ENCODE data around the gene LRRC72.
"Not testable (repeated sequence)": the region's sequence is repeated elsewhere in the genome, so short reads cannot be mapped to it uniquely, and the experiment has no call there.

The LRRC72 gene

DNA sequence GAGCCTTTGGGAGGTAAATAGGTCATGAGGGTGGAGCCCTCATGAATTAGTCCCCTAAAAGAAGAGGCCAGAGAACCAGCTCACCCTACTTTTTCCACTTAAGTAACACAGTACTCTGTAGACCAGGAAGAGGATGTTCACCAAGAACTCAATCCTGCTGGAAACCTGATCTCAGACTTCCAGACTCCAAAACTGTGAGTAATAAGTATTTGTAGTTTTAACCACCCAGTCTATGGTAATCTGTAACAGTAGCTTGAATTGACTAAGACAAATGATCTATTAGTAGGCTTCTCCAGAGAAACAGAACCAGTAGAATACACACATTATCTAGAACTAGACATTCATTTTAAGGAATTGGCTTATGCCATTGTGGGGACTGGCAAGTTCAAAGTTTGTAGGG, 67.4 kb downstream of the LRRC72 start:
- no peak for TF ChIP-seq ARNTL (CRISPR knock-in tag; IDR thresholded peaks at IDR 0.05; ENCODE audit: borderline replicate concordance, low read depth)
- no peak for TF ChIP-seq RARB (CRISPR knock-in tag; IDR thresholded peaks at IDR 0.05)
- TF ChIP-seq PPARA (CRISPR knock-in tag; IDR thresholded peaks at IDR 0.05; ENCODE audit: borderline replicate concordance) = no peak
- TF ChIP-seq ZFP30 (CRISPR knock-in tag; IDR thresholded peaks at IDR 0.05) = no peak
- no peak for TF ChIP-seq TCF4 (CRISPR knock-in tag; IDR thresholded peaks at IDR 0.05; ENCODE audit: borderline replicate concordance)
- TF ChIP-seq, protein P1, sequence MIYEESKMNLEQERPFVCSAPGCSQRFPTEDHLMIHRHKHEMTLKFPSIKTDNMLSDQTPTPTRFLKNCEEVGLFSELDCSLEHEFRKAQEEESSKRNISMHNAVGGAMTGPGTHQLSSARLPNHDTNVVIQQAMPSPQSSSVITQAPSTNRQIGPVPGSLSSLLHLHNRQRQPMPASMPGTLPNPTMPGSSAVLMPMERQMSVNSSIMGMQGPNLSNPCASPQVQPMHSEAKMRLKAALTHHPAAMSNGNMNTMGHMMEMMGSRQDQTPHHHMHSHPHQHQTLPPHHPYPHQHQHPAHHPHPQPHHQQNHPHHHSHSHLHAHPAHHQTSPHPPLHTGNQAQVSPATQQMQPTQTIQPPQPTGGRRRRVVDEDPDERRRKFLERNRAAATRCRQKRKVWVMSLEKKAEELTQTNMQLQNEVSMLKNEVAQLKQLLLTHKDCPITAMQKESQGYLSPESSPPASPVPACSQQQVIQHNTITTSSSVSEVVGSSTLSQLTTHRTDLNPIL (CRISPR knock-in tag; IDR thresholded peaks at IDR 0.05; ENCODE audit: low read depth) = no peak
- no peak for TF ChIP-seq CSDC2 (CRISPR knock-in tag; IDR thresholded peaks at IDR 0.05)
- no peak for TF ChIP-seq ZC3H10 (CRISPR knock-in tag; IDR thresholded peaks at IDR 0.05)
- TF ChIP-seq, protein P2, sequence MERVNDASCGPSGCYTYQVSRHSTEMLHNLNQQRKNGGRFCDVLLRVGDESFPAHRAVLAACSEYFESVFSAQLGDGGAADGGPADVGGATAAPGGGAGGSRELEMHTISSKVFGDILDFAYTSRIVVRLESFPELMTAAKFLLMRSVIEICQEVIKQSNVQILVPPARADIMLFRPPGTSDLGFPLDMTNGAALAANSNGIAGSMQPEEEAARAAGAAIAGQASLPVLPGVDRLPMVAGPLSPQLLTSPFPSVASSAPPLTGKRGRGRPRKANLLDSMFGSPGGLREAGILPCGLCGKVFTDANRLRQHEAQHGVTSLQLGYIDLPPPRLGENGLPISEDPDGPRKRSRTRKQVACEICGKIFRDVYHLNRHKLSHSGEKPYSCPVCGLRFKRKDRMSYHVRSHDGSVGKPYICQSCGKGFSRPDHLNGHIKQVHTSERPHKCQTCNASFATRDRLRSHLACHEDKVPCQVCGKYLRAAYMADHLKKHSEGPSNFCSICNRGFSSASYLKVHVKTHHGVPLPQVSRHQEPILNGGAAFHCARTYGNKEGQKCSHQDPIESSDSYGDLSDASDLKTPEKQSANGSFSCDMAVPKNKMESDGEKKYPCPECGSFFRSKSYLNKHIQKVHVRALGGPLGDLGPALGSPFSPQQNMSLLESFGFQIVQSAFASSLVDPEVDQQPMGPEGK (CRISPR knock-in tag; IDR thresholded peaks at IDR 0.05; ENCODE audit: borderline replicate concordance) = no peak
- TF ChIP-seq, protein P3, sequence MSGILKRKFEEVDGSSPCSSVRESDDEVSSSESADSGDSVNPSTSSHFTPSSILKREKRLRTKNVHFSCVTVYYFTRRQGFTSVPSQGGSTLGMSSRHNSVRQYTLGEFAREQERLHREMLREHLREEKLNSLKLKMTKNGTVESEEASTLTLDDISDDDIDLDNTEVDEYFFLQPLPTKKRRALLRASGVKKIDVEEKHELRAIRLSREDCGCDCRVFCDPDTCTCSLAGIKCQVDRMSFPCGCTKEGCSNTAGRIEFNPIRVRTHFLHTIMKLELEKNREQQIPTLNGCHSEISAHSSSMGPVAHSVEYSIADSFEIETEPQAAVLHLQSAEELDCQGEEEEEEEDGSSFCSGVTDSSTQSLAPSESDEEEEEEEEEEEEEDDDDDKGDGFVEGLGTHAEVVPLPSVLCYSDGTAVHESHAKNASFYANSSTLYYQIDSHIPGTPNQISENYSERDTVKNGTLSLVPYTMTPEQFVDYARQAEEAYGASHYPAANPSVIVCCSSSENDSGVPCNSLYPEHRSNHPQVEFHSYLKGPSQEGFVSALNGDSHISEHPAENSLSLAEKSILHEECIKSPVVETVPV (CRISPR knock-in tag; IDR thresholded peaks at IDR 0.05) = no peak
- no peak for TF ChIP-seq OSR1 (CRISPR knock-in tag; IDR thresholded peaks at IDR 0.05)
- no peak for TF ChIP-seq ZFP3 (CRISPR knock-in tag; IDR thresholded peaks at IDR 0.05)
- TF ChIP-seq ESRRG (CRISPR knock-in tag; IDR thresholded peaks at IDR 0.05) = no peak
- no peak for TF ChIP-seq ZNF8 (CRISPR knock-in tag; IDR thresholded peaks at IDR 0.05)
- TF ChIP-seq, protein P4, sequence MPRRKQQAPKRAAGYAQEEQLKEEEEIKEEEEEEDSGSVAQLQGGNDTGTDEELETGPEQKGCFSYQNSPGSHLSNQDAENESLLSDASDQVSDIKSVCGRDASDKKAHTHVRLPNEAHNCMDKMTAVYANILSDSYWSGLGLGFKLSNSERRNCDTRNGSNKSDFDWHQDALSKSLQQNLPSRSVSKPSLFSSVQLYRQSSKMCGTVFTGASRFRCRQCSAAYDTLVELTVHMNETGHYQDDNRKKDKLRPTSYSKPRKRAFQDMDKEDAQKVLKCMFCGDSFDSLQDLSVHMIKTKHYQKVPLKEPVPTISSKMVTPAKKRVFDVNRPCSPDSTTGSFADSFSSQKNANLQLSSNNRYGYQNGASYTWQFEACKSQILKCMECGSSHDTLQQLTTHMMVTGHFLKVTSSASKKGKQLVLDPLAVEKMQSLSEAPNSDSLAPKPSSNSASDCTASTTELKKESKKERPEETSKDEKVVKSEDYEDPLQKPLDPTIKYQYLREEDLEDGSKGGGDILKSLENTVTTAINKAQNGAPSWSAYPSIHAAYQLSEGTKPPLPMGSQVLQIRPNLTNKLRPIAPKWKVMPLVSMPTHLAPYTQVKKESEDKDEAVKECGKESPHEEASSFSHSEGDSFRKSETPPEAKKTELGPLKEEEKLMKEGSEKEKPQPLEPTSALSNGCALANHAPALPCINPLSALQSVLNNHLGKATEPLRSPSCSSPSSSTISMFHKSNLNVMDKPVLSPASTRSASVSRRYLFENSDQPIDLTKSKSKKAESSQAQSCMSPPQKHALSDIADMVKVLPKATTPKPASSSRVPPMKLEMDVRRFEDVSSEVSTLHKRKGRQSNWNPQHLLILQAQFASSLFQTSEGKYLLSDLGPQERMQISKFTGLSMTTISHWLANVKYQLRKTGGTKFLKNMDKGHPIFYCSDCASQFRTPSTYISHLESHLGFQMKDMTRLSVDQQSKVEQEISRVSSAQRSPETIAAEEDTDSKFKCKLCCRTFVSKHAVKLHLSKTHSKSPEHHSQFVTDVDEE (CRISPR knock-in tag; IDR thresholded peaks at IDR 0.05) = no peak
- no peak for TF ChIP-seq ISL1 (CRISPR knock-in tag; IDR thresholded peaks at IDR 0.05)
- no peak for TF ChIP-seq GLIS3 (CRISPR knock-in tag; IDR thresholded peaks at IDR 0.05)
- ATAC-seq = peak; percentile 61

DNA sequence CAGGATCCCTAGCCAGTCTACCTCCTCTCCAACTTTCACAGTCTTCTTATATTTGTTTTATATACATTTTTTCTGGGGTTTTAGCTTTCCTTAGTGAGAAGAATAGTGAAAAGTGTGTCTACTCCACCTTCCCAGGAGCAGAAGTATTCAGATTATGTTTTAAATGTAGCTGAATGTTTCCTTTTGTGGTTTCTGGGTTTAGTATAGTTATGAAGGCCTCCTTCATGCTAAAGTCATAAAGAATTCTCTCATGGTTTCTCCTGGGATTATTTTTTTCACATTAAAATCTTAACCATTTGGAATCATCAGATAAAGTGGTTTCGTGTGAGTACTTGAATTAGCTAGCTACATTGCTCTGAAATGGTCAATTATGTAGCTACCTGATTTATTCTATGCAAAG, 68.1 kb downstream of the LRRC72 start:
- ATAC-seq = no peak
- TF ChIP-seq GLIS3 (CRISPR knock-in tag; IDR thresholded peaks at IDR 0.05) (no peak), ISL1 (CRISPR knock-in tag; IDR thresholded peaks at IDR 0.05) (no peak), TOX (CRISPR knock-in tag; IDR thresholded peaks at IDR 0.05; ENCODE audit: borderline replicate concordance) (no peak), ZNF70 (CRISPR knock-in tag; IDR thresholded peaks at IDR 0.05) (no peak), ZFP30 (CRISPR knock-in tag; IDR thresholded peaks at IDR 0.05) (no peak), ZNF8 (CRISPR knock-in tag; IDR thresholded peaks at IDR 0.05) (no peak), RARB (CRISPR knock-in tag; IDR thresholded peaks at IDR 0.05) (no peak), OSR1 (CRISPR knock-in tag; IDR thresholded peaks at IDR 0.05) (no peak), TCF4 (CRISPR knock-in tag; IDR thresholded peaks at IDR 0.05; ENCODE audit: borderline replicate concordance) (no peak), SNAI2 (CRISPR knock-in tag; IDR thresholded peaks at IDR 0.05) (no peak), ZFP3 (CRISPR knock-in tag; IDR thresholded peaks at IDR 0.05) (no peak), ZC3H10 (CRISPR knock-in tag; IDR thresholded peaks at IDR 0.05) (no peak), ZNF565 (CRISPR knock-in tag; conservative IDR thresholded peaks at IDR 0.05; ENCODE audit: low read depth) (no peak)
- TF ChIP-seq, protein P3 (CRISPR knock-in tag; IDR thresholded peaks at IDR 0.05) = no peak
- TF ChIP-seq, protein P2 (CRISPR knock-in tag; IDR thresholded peaks at IDR 0.05; ENCODE audit: borderline replicate concordance) = no peak
- TF ChIP-seq, protein P5, sequence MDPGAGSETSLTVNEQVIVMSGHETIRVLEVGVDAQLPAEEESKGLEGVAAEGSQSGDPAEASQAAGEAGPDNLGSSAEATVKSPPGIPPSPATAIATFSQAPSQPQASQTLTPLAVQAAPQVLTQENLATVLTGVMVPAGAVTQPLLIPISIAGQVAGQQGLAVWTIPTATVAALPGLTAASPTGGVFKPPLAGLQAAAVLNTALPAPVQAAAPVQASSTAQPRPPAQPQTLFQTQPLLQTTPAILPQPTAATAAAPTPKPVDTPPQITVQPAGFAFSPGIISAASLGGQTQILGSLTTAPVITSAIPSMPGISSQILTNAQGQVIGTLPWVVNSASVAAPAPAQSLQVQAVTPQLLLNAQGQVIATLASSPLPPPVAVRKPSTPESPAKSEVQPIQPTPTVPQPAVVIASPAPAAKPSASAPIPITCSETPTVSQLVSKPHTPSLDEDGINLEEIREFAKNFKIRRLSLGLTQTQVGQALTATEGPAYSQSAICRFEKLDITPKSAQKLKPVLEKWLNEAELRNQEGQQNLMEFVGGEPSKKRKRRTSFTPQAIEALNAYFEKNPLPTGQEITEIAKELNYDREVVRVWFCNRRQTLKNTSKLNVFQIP (CRISPR knock-in tag; IDR thresholded peaks at IDR 0.05; ENCODE audit: borderline replicate concordance, low read depth) = no peak
- TF ChIP-seq, protein P1 (CRISPR knock-in tag; IDR thresholded peaks at IDR 0.05; ENCODE audit: low read depth) = no peak

DNA sequence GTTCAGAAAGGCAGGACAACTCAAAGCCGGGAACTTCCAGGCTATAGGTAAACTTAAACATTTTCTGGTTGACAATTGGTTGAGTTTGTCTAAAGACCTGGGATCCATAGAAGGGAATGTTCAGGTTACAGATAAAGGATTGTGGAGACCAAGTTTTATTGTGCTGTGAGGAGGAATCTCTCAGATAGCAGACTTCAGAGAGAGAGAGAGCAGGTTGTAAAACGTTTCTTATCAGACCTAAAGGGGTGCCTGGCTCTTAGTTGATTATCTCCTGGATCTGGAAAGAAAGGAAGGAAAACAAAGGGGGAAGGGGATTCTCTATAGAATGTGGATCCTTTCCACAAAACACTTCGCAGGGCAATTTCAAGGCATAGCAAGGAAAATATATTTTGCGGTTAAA, 69.0 kb downstream of the LRRC72 start:
- ATAC-seq = not testable (repeated sequence)
